Endothelial cell of umbilical vein (primary cell): ENCODE results near the gene MED25. TPM values are rescaled to one million over a fixed set of nuclear protein-coding genes. Genes with fewer than 3 reads are reported as not detected.

Experiments
- BruUV-seq: library from RNA; stranded (reverse); fragments of 400-500 nt; replicated peaks from 2 replicates; lab custom pipeline; 2021; lab: Mats Ljungman, UMichigan
- CTCF ChIA-PET: fragments of 300-600, 350-600 bp; sonication (Branson Sonifier 250); formaldehyde crosslinking; loops from one replicate; lab custom pipeline; 2021; ENCODE audit warnings: antibody characterized with exemption, inconsistent platforms; lab: Charles Lee
- POLR2A ChIA-PET: fragments of 300-600, 350-600 bp; sonication (Branson Sonifier 250); formaldehyde crosslinking; loops from one replicate; lab custom pipeline; 2021; ENCODE audit warnings: antibody characterized with exemption, inconsistent platforms; lab: Charles Lee
- DNase-seq: peaks from one replicate; pipeline ENCODE4 v3.0.0-alpha.2; 2011; ENCODE audit warnings: low read depth, low spot score
- FAIRE-seq: peaks from 2 replicates; lab custom pipeline; 2011; peaks lifted over from hg19 to GRCh38; lab: Jason Lieb, UNC
- H2AFZ ChIP-seq: 2 replicates; pipeline ENCODE4 v1.6.0; 2012; ENCODE audit warnings: low read depth, low read length, control low read depth, inconsistent platforms
- H3K27ac ChIP-seq: 2 replicates; pipeline ENCODE4 v1.5.1; 2011; ENCODE audit warnings: low read depth, mild to moderate bottlenecking, control low read depth, low read length, moderate library complexity; ENCODE audit not compliant: insufficient read depth
- H3K27me3 ChIP-seq, 2 experiments: 2 replicates each; pipeline versions ENCODE4 v1.6.0 to v1.6.1; 2011; ENCODE audit warnings: low read length in 2 of 2, mixed read lengths in 1 of 2; ENCODE audit not compliant: control insufficient read depth in 2 of 2, insufficient read depth in 2 of 2
- H3K36me3 ChIP-seq, 2 experiments: 2 replicates in 1 of 2; 3 replicates in 1 of 2; pipeline ENCODE4 v1.5.1; 2011; ENCODE audit warnings: low read length in 2 of 2, mild to moderate bottlenecking in 1 of 2, moderate library complexity in 1 of 2; ENCODE audit not compliant: control insufficient read depth in 2 of 2, insufficient read depth in 2 of 2; ENCODE audit errors: extremely low read depth in 1 of 2
- H3K4me1 ChIP-seq: 3 replicates; pipeline ENCODE4 v1.5.1; 2011; ENCODE audit warnings: mild to moderate bottlenecking, low read length; ENCODE audit not compliant: control insufficient read depth, insufficient read depth; ENCODE audit errors: extremely low read depth
- H3K4me2 ChIP-seq: 2 replicates; pipeline ENCODE4 v1.6.1; 2011; ENCODE audit warnings: low read length, control low read depth, mixed read lengths; ENCODE audit not compliant: insufficient read depth
- H3K4me3 ChIP-seq, 3 experiments: fragments of 200-600 bp in 1 of 3; sonication (generic), shearing (Covaris generic) in 1 of 3; replicated peaks in 1 of 3; 2 replicates each; pipeline ENCODE4 v1.5.1; 2011 to 2016; ENCODE audit warnings: control low read depth in 3 of 3, low read length in 3 of 3, mild to moderate bottlenecking in 2 of 3, inconsistent platforms in 1 of 3, low read depth in 1 of 3, moderate library complexity in 1 of 3; ENCODE audit not compliant: insufficient read depth in 1 of 3
- H3K79me2 ChIP-seq: 2 replicates; pipeline ENCODE4 v1.6.0; 2012; ENCODE audit warnings: low read length, inconsistent platforms; ENCODE audit not compliant: control insufficient read depth, insufficient read depth
- H3K9ac ChIP-seq: replicated peaks from 2 replicates; pipeline ENCODE3; 2011; ENCODE audit warnings: low read length, control low read depth; ENCODE audit not compliant: insufficient read depth; ENCODE audit errors: extremely low read depth
- H3K9me1 ChIP-seq: replicated peaks from 3 replicates; pipeline ENCODE4 v1.6.0; 2011; ENCODE audit warnings: mild to moderate bottlenecking, low read length; ENCODE audit not compliant: control insufficient read depth, insufficient read depth; ENCODE audit errors: extremely low read depth
- H3K9me3 ChIP-seq: replicated peaks from 2 replicates; pipeline ENCODE4 v1.5.1; 2012; ENCODE audit warnings: low read length, inconsistent platforms; ENCODE audit not compliant: control insufficient read depth, insufficient read depth
- H4K20me1 ChIP-seq: replicated peaks from 2 replicates; pipeline ENCODE3; 2011; ENCODE audit warnings: mild to moderate bottlenecking, low read length; ENCODE audit not compliant: control insufficient read depth, insufficient read depth; ENCODE audit errors: extremely low read depth
- EZH2 ChIP-seq: IDR thresholded peaks from 2 replicates; pipeline ENCODE4 v1.6.1; 2012; ENCODE audit warnings: borderline replicate concordance, low read depth, mild to moderate bottlenecking, moderate library complexity, low read length, inconsistent platforms; ENCODE audit not compliant: severe bottlenecking
- FOS ChIP-seq: IDR thresholded peaks from 2 replicates; pipeline ENCODE4 v1.6.1; 2011; ENCODE audit warnings: mild to moderate bottlenecking, low read length, moderate library complexity, borderline replicate concordance; ENCODE audit not compliant: insufficient read depth
- GATA2 ChIP-seq: IDR thresholded peaks from 2 replicates; pipeline ENCODE4 v1.7.0; 2011; ENCODE audit warnings: low read depth, mild to moderate bottlenecking, moderate library complexity, mixed read lengths, low read length; ENCODE audit not compliant: insufficient read length, insufficient read depth
- JUN ChIP-seq: IDR thresholded peaks from 2 replicates; pipeline ENCODE4 v1.6.1; 2011; ENCODE audit warnings: borderline replicate concordance, low read depth; ENCODE audit not compliant: insufficient read length, insufficient read depth
- MYC ChIP-seq: IDR thresholded peaks from one replicate; pipeline ENCODE4 v1.6.1; 2011; ENCODE audit warnings: mild to moderate bottlenecking, low read depth, low read length
- POLR2A ChIP-seq: IDR thresholded peaks from 2 replicates; pipeline ENCODE4 v1.6.1; 2012; ENCODE audit warnings: low read depth, mild to moderate bottlenecking, control low read depth, low read length
- POLR2AphosphoS5 ChIP-seq: IDR thresholded peaks from 2 replicates; pipeline ENCODE4 v1.6.1; 2012; ENCODE audit warnings: low read depth, mild to moderate bottlenecking, control low read depth, low read length, moderate library complexity; ENCODE audit not compliant: insufficient read depth
- dilution Hi-C: fragments of 300-500 bp; cut with MboI; formaldehyde crosslinking; loops from one replicate; pipeline ENCODE4 v1.15.0; 2019; ENCODE audit warnings: low sequenced_read_pairs; ENCODE audit not compliant: extremely low pct_ligation_motif_present
- intact Hi-C: fragments of 100-400 bp; cut with micrococcal nuclease; formaldehyde crosslinking; loops from one replicate; pipeline ENCODE4 v1.10.0; 2022
- polyA plus RNA-seq, 4 experiments: library from polyadenylated mRNA; depleted of rRNA in 3 of 4; stranded (reverse) in 3 of 4; unstranded in 1 of 4; fragments of >200 nt; gene quantifications; 2 replicates each; pipeline versions ENCODE4 v1.2.1 to v1.2.3, GENCODE V29; 2011 to 2012; ENCODE audit warnings: missing spikeins in 1 of 4
- total RNA-seq: library from RNA; stranded (reverse); gene quantifications from 2 replicates; pipeline ENCODE4 v1.2.3, GENCODE V29; 2021
- TF ChIP-seq, protein P1 (sequence below), 2 donors: IDR thresholded peaks; 1 replicate in 1 of 2; 2 replicates in 1 of 2; pipeline ENCODE4 v1.5.1; 2011; ENCODE audit warnings: low read length in 2 of 2, mild to moderate bottlenecking in 2 of 2, moderate library complexity in 2 of 2, control low read depth in 1 of 2, inconsistent platforms in 1 of 2, low read depth in 1 of 2; ENCODE audit not compliant: insufficient read depth in 1 of 2; ENCODE audit errors: extremely low read depth in 1 of 2
- TF ChIP-seq, protein P2 (sequence below): IDR thresholded peaks from 2 replicates; pipeline ENCODE4 v1.6.1; 2011; ENCODE audit not compliant: insufficient read depth, insufficient read length

Gene MED25
- total and polyA plus RNA-seq, 2 donors (not counting 3 experiments of a cell fraction or from before 2014, with no cell fraction given), result 31.7 to 62.9 TPM

DNA sequence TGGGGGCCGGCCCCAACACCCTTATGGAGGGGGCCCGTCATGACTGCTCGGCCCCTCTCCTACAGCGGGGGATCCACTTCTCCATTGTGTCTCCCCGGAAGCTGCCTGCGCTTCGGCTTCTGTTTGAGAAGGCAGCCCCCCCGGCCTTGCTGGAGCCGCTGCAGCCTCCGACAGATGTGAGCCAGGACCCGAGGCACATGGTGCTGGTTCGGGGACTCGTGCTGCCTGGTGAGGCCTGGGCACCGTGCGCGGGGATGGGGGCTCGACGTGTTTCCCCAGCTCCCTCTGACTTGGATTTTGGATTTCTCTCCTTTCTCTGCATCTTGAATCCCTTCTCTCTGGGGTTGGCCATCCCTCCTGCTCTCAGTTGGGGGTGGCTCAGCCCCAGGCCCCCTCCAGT is 11.6 kb downstream of the MED25 start:
- Histone ChIP-seq H3K27me3 (no peaks in the 10 kb centered on the region), H4K20me1 (no peaks in the 10 kb centered on the region), H3K4me1 (peaks cover 8% of the 10 kb centered on the region), H3K4me3 (no peak overlapping the region), H3K9me3 (no peaks in the 10 kb centered on the region), H3K36me3 (peaks cover 11 to 51% of the 10 kb centered on the region in 2 experiments), H2AFZ (no peak overlapping the region), H3K79me2 (no peaks in the 10 kb centered on the region), H3K9me1 (no peaks in the 10 kb centered on the region), H3K4me2 (no peak overlapping the region), H3K9ac (no peak overlapping the region), H3K27ac (no peak overlapping the region)
- dilution Hi-C loops (no loop called here), intact Hi-C loops (no loop called here)
- no TSS peak for BruUV-seq
- CTCF ChIA-PET, result no interaction called here
- TF ChIP-seq EZH2, result no peak
- no peak for TF ChIP-seq MYC
- TF ChIP-seq, protein P1, sequence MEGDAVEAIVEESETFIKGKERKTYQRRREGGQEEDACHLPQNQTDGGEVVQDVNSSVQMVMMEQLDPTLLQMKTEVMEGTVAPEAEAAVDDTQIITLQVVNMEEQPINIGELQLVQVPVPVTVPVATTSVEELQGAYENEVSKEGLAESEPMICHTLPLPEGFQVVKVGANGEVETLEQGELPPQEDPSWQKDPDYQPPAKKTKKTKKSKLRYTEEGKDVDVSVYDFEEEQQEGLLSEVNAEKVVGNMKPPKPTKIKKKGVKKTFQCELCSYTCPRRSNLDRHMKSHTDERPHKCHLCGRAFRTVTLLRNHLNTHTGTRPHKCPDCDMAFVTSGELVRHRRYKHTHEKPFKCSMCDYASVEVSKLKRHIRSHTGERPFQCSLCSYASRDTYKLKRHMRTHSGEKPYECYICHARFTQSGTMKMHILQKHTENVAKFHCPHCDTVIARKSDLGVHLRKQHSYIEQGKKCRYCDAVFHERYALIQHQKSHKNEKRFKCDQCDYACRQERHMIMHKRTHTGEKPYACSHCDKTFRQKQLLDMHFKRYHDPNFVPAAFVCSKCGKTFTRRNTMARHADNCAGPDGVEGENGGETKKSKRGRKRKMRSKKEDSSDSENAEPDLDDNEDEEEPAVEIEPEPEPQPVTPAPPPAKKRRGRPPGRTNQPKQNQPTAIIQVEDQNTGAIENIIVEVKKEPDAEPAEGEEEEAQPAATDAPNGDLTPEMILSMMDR (IDR thresholded peaks at IDR 0.05; ENCODE audit: extremely low read depth in 1 of 2, insufficient read depth in 1 of 2, low read depth in 1 of 2, low read length in 2 of 2), result no peak
- no peak for TF ChIP-seq JUN
- no peak for TF ChIP-seq FOS
- TF ChIP-seq, protein P2, sequence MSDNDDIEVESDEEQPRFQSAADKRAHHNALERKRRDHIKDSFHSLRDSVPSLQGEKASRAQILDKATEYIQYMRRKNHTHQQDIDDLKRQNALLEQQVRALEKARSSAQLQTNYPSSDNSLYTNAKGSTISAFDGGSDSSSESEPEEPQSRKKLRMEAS, result no peak
- no peak for TF ChIP-seq POLR2AphosphoS5
- no peak for TF ChIP-seq GATA2
- TF ChIP-seq POLR2A, result no peak
- FAIRE-seq, result no peak
- POLR2A ChIA-PET, result no interaction called here
- no peak for DNase-seq
